Stimulated activated CD4-positive, alpha-beta T cell treated with anti-CD3 and anti-CD28 coated beads, Interleukin-1b, Interleukin-23, amount 100 ng/mL, for 1 hour (primary cell): Measurements from ENCODE around the gene DLG4.

Experiments used
- DNase-seq, 2 donors: peaks; one replicate each; pipeline ENCODE4 v3.0.0-alpha.2; 2020; ENCODE audit warnings: low read depth in 2 of 2

DLG4 gene

DNA sequence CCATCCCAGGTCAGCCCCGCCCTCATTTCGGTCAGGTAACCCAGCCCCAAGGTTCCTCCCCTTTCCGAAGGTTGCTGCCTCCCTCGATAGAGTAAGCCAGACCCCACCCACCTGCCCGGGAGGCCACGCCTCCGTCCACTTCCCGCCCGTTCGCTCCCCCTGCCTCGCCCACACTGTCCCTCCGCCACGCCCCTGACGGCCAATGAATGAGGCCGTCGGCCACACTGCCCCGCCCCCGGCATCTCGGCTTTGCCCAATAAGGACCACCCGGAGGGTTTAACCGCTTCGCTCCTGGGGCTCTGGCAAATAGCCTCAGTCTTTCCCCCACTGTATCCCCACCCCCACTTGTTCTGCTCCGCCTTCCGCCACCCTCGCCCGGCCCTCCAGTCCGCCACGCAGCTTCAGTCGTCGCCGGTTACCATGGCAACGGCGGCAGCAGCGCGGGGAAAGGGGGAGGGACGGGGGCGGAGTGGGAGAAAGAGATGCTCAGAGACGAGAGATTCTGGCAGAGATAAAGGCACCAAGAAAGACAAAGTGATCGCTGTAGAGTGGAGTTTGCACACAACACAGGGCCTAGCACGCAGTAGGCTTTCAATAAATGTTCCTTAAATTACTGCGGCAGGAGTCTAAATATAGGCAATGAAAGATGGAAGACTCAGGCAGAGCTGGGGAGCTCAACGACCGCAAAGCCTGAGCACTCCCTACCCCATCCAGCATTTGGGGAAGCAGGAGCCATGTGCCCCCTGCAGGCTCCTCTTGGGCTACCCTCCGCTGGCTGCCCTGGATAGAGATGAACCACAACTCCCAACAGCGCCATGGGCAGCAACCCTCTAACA lies 5.1 kb downstream of the DLG4 start:
- peak; percentile 97 to 98 for DNase-seq

DNA sequence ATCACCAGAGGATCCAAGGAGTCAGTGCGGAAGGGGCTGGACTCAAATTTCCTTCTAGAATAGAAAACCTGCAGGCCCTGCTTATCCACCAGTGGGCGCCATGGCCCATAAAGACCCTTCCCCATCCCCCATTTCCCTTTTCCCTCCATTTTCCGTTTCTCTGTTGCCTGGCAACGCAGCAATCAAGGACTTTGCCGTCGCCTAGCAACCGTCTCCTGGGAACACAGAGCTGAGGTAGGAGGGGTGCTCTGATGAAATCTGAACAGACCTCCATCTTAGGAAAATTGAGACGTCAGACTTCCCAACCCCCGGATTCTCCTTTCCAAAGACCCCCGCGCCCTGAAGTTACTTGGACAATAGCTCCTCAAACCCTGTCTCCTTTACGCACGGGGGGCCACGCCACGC lies 5.7 kb downstream of the DLG4 start:
- no peak for DNase-seq

DNA sequence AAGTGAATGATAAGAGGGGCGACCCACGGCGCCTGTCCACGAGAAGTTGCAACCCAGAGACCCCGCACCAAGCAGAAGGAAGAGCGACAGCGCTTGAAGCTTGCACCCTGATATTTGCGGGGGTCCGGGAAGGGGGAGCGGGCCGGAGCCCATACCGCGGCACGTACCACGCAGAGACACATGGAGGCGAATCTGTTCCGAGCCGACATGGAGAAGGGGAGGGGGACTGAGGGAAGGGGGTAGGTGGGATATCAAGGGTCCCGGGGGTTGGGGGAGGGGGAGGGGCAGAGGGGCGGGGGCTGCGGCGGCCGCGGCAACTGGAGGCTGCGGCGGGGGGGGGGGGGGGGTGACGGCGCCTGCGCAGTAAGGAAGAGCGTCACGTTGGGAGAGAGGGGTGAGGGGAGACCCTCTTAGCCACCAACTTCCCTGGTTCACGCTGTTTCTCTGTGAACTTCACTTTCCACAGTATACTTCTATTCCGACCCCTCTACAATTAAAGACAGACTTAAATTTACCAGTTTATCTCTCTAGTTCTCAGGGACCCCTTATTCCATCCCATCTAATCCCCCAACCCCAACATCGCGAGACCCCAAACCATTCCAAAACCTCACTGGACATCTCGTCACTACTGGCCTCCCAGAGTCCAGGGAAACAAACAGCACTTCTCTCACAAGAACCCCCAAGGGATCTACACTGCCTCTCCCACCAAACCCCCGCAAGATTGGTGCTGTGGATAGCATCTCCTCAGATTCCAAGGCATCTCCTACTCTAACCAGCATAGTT lies 8.0 kb downstream of the DLG4 start:
- no peak for DNase-seq

GRCh38 chr17:7208754-7209460 lies 10.7 kb downstream of the DLG4 start:
- no peak for DNase-seq

DNA sequence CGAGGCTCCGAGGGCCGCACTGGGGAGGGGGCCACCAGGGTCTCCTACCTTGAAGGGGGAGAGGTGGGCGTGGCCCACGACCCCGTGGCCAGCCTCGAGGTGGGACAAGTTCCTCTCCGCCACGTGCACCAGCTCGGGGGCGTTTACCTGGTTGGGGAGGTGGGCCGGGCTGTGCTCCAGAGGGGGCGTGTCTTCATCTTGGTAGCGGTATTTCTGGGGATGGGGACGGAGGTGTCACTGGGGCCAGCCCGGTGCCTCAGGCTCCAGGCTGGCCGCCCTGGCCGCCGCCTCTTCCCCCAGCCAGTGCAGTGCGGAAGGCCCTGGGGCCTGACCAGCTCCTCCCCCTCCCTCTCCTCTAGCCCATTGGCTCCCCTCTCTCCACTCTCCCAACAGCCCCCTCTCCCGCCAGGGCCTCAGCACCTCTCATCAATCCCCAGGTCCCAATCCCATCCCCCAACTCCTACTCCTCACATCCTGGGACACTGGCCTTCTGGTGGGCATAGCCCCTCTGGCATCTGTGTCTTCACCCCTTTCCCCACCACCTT lies 11.5 kb downstream of the DLG4 start:
- DNase-seq, result no peak

- DNase-seq, result no peak
Measured at GRCh38 chr17:7207120-7208001, 12.3 kb downstream of the DLG4 start.

DNA sequence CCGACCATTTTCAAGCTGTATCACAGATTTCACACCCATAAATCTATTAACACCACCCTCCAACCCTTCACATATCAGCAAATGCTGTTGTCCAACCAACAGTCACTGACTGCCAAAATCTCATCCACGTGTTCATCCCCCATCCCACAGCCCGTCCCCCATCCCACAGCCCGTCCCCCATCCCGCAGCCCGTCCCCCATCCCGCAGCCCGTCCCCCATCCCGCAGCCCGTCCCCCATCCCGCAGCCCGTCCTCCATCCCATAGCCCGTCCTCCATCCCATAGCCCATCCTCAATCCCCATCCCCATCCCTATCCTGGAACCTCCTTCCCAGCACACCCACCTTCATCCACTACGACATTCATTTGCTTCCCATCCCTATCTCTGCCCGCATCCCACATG lies 14.1 kb downstream of the DLG4 start:
- no peak for DNase-seq

DNA sequence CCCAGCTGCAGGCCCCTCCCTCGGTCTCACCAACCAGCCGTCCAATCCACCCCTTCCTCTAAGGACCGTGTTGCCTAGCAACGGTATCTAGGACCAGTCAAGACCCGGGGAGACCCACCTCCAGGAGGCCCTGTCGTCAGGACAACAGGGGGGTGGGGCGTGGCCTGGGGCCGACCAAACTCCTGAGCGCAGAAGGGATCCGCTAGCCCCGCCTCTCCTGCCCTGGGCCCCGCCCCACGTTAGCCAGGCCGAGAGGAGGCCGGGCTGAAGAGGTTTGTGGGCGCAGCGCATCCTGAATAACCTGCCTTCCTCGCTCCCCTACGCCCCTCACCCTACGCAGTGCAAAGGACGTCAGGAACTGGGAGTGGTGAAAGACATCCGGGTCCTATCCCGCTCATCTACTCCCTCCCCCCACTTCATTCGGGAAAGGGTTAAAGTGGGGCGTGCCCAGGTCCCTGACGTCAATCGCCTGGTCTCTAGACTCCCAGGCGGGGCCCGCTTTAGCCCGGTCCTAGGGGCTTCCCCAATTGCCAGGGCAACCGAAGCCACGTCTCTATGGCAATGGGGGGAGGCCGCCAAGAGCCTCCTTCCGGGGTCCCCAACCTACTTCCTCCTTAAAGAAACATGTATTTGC lies 14.7 kb downstream of the DLG4 start:
- peak; percentile 76 to 87 for DNase-seq

GRCh38 chr17:7204336-7204735 lies 15.3 kb downstream of the DLG4 start:
- DNase-seq, result no peak

GRCh38 chr17:7203391-7203790 lies 16.2 kb downstream of the DLG4 start:
- DNase-seq, result no peak

- DNase-seq, result no peak
Measured at GRCh38 chr17:7196651-7197401, 22.8 kb downstream of the DLG4 start.

DNA sequence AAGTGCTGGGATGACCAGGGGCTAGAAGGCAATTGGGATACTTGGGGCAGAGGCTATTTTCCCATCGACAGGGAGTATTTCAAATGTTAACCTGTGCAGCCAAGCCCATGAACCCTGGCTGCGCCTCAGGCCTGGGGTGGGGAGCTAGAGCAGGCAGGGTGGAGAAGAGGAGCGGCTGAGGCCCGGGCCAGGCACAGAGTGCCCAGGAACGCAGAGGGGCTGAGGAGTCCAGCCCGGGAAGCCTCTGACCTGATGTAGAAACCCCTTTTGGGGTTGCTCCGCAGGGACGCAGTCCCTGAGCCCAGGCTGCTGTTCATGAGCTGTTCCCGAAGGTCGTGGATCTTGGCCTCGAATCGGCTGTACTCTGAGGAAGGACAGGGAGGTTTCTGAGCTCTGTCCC lies 23.7 kb downstream of the DLG4 start:
- DNase-seq, result no peak

GRCh38 chr17:7192271-7192937 lies 27.2 kb downstream of the DLG4 start:
- no peak for DNase-seq

- DNase-seq, result no peak
Measured at GRCh38 chr17:7191571-7192270, 27.9 kb downstream of the DLG4 start.

GRCh38 chr17:7191069-7191468 lies 28.6 kb downstream of the DLG4 start:
- DNase-seq, result no peak

DNA sequence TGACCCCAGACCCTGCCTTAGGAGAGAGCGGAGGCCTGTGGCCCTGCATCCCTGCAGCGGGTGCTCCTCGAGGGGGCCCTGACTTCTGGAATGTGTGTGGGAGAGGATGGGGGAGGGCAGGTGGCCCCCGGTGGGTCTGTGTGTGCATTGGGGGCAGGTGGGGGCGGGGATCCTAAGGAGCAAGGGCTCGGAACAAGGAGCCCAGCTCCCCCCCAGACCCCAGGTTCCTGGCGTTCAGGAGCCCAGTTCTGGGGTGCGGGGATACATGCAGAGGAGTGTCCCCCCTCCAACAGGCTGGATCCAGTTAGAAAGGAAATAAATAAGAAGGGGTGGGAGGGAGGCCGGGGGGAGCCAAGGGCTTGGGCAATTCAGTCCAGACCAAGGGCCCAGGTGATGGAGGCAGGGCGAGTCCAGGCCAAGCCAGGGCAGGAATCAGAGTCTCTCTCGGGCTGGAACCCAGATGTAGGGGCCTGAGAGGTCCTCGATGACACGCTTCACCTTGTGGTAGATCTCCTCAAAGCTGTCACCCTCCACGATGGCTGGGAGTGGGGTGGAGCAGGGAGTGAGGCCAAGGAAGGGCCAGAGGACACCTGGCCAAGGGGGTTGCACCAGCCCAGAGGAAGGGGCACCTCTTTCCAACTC lies 29.2 kb downstream of the DLG4 start:
- no peak for DNase-seq

DNA sequence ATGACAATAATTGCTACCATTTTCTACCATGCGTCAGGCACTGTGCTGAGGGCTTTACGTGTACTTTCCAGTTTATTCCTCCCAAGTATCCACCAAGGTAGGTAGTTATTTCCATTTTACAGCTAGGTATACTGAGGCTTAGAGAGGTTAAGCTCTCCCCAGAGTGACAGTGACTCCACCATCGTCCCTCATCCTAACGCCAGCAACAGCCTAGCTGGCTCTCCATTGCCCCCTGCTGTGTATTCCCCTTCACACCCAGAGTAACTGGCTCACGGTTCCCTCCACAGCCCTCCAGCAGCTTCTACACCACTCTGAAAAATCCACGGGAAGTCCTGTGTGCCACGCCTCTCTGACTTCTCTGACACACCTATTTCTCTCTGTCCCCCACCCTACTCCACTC lies 33.4 kb downstream of the DLG4 start:
- no peak for DNase-seq

GRCh38 chr17:7184647-7185046 lies 35.0 kb downstream of the DLG4 start:
- no peak for DNase-seq
